Measurements from ENCODE around the gene FAM124A. TPM values are rescaled to one million over a fixed set of nuclear protein-coding genes. Genes with fewer than 3 reads are reported as not detected.

The FAM124A gene
- total and polyA plus RNA-seq, 2 experiments from 2014 or later = not detected

- no peak overlapping the region for H3K27ac ChIP-seq
- no peaks in the 10 kb centered on the region for H3K9me3 ChIP-seq (ENCODE audit: low read depth)
- no peaks in the 10 kb centered on the region for H4K20me1 ChIP-seq (ENCODE audit: insufficient read depth)
- no peaks in the 10 kb centered on the region for H3K4me1 ChIP-seq (ENCODE audit: insufficient read depth)
- H2AFZ ChIP-seq = no peak overlapping the region
- H3K4me3 ChIP-seq = no peak overlapping the region
- no peak for DNase-seq
- no peak overlapping the region for H3K4me2 ChIP-seq (ENCODE audit: unreplicated experiment)
- H3K9ac ChIP-seq = no peak overlapping the region
- peaks cover 36% of the 10 kb centered on the region for H3K27me3 ChIP-seq (replicated peaks; ENCODE audit: insufficient read depth)
- 38 to 50% methylated on average over 1 of the region's 1 CpG for WGBS, 2 experiments (ENCODE audit: low coverage in 1 of 2, low lambda C conversion rate in 2 of 2, missing lambda C conversion rate in 2 of 2)
- H3K9me2 ChIP-seq (ENCODE audit: insufficient read depth) = no peaks in the 10 kb centered on the region
- in situ Hi-C loops (cut with MboI) = no loop called here
- H3F3A ChIP-seq (ENCODE audit: insufficient read depth) = no peaks in the 10 kb centered on the region
- no peaks in the 10 kb centered on the region for H3K79me2 ChIP-seq (ENCODE audit: insufficient read depth)
- TF ChIP-seq EZH2 (IDR thresholded peaks at IDR 0.05; ENCODE audit: insufficient read depth, poor library complexity, severe bottlenecking) = no peak
- TF ChIP-seq EZH2phosphoT487 (IDR thresholded peaks at IDR 0.05; ENCODE audit: insufficient read depth, low read depth) = no peak
- no peaks in the 10 kb centered on the region for H3K36me3 ChIP-seq (ENCODE audit: low read depth)
Measured at GRCh38 chr13:51227404-51227803, 5.2 kb downstream of the FAM124A start.

DNA sequence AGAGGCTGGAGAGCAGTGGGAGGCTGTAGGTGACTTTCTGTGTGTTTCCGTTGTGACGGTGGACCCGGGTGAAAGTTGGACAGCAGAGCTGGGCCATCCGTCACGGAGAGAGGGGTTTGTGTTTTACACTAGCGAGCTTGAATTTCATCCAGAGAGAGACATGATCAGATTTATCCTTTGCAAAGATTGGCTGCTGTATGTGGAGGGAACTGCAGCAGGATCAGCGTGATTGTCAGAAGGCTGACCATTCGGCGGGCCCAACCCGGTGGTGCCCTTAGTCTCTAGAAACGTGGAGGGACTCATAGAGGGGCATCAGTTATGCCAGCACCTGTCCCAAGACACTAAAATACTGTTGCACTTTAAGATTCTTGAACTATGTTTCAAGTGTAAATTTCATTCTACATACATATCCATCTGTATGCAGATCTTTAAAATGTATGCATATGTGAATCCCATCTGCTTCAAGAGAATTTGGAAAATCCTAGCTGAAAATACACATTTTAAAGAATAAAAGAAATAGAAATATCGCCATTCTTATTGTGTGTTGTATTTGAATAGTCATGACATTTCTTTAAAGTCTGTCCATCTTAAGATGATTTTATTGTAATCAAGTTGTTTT, 7.0 kb downstream of the FAM124A start:
- H3K9ac ChIP-seq = no peak overlapping the region
- H2AFZ ChIP-seq = no peak overlapping the region
- H3F3A ChIP-seq (ENCODE audit: insufficient read depth) = no peaks in the 10 kb centered on the region
- H3K9me3 ChIP-seq (ENCODE audit: low read depth) = no peaks in the 10 kb centered on the region
- TF ChIP-seq EZH2phosphoT487 (IDR thresholded peaks at IDR 0.05; ENCODE audit: insufficient read depth, low read depth) (no peak), EZH2 (IDR thresholded peaks at IDR 0.05; ENCODE audit: insufficient read depth, poor library complexity, severe bottlenecking) (no peak)
- no peaks in the 10 kb centered on the region for H4K20me1 ChIP-seq (ENCODE audit: insufficient read depth)
- DNase-seq = no peak
- H3K79me2 ChIP-seq (ENCODE audit: insufficient read depth) = no peaks in the 10 kb centered on the region
- in situ Hi-C loops (cut with MboI) = no loop called here
- 87 to 88% methylated on average over 12 of the region's 12 CpGs for WGBS, 2 experiments (ENCODE audit: low coverage in 1 of 2, low lambda C conversion rate in 2 of 2, missing lambda C conversion rate in 2 of 2)
- no peaks in the 10 kb centered on the region for H3K4me1 ChIP-seq (ENCODE audit: insufficient read depth)
- H3K27me3 ChIP-seq (replicated peaks; ENCODE audit: insufficient read depth) = peaks cover 26% of the 10 kb centered on the region
- no peaks in the 10 kb centered on the region for H3K36me3 ChIP-seq (ENCODE audit: low read depth)
- no peak overlapping the region for H3K4me3 ChIP-seq
- H3K9me2 ChIP-seq (ENCODE audit: insufficient read depth) = no peaks in the 10 kb centered on the region
- no peak overlapping the region for H3K4me2 ChIP-seq (ENCODE audit: unreplicated experiment)
- H3K27ac ChIP-seq = no peak overlapping the region

GRCh38 chr13:51229731-51230130, 7.5 kb downstream of the FAM124A start:
- Histone ChIP-seq H3K27ac (no peak overlapping the region), H3K79me2 (ENCODE audit: insufficient read depth) (no peaks in the 10 kb centered on the region), H3K27me3 (replicated peaks; ENCODE audit: insufficient read depth) (peaks cover 29% of the 10 kb centered on the region), H3K9me3 (ENCODE audit: low read depth) (no peaks in the 10 kb centered on the region), H3K4me2 (ENCODE audit: unreplicated experiment) (no peak overlapping the region), H2AFZ (no peak overlapping the region), H3F3A (ENCODE audit: insufficient read depth) (no peaks in the 10 kb centered on the region), H3K36me3 (ENCODE audit: low read depth) (no peaks in the 10 kb centered on the region), H3K9me2 (ENCODE audit: insufficient read depth) (no peaks in the 10 kb centered on the region), H3K4me3 (no peak overlapping the region), H3K9ac (no peak overlapping the region), H3K4me1 (ENCODE audit: insufficient read depth) (no peaks in the 10 kb centered on the region), H4K20me1 (ENCODE audit: insufficient read depth) (no peaks in the 10 kb centered on the region)
- in situ Hi-C loops (cut with MboI) = no loop called here
- TF ChIP-seq EZH2 (IDR thresholded peaks at IDR 0.05; ENCODE audit: insufficient read depth, poor library complexity, severe bottlenecking) = no peak
- no peak for TF ChIP-seq EZH2phosphoT487 (IDR thresholded peaks at IDR 0.05; ENCODE audit: insufficient read depth, low read depth)
- no peak for DNase-seq
- 51 to 62% methylated on average over 2 of the region's 2 CpGs for WGBS, 2 experiments (ENCODE audit: low coverage in 1 of 2, low lambda C conversion rate in 2 of 2, missing lambda C conversion rate in 2 of 2)

- Histone ChIP-seq H3K36me3 (ENCODE audit: low read depth) (no peaks in the 10 kb centered on the region), H3K9me2 (ENCODE audit: insufficient read depth) (no peaks in the 10 kb centered on the region), H3K27ac (no peak overlapping the region), H3K4me3 (peak overlapping the region; percentile 52; the same call in 1 of the 2 replicates), H3K27me3 (replicated peaks; ENCODE audit: insufficient read depth) (peaks cover 24% of the 10 kb centered on the region), H3K79me2 (ENCODE audit: insufficient read depth) (no peaks in the 10 kb centered on the region), H3K9me3 (ENCODE audit: low read depth) (no peaks in the 10 kb centered on the region), H2AFZ (peak overlapping the region; percentile 47; the same call in 1 of the 2 replicates), H4K20me1 (ENCODE audit: insufficient read depth) (no peaks in the 10 kb centered on the region), H3K4me2 (ENCODE audit: unreplicated experiment) (peak overlapping the region; percentile 37), H3F3A (ENCODE audit: insufficient read depth) (no peaks in the 10 kb centered on the region), H3K4me1 (ENCODE audit: insufficient read depth) (peaks cover 2% of the 10 kb centered on the region; the same call in 1 of the 2 replicates), H3K9ac (peak overlapping the region; percentile 29; the same call in 1 of the 2 replicates)
- DNase-seq = peak; percentile 58
- no peak for TF ChIP-seq EZH2phosphoT487 (IDR thresholded peaks at IDR 0.05; ENCODE audit: insufficient read depth, low read depth)
- TF ChIP-seq EZH2 (IDR thresholded peaks at IDR 0.05; ENCODE audit: insufficient read depth, poor library complexity, severe bottlenecking) = no peak
- 24 to 32% methylated on average over 8 of the region's 8 CpGs for whole genome bisulfite sequencing, 2 experiments (ENCODE audit: low coverage in 1 of 2, low lambda C conversion rate in 2 of 2, missing lambda C conversion rate in 2 of 2)
- in situ Hi-C loops (cut with MboI) = no loop called here
Measured at GRCh38 chr13:51230477-51231105, 8.4 kb downstream of the FAM124A start.
